Lung (tissue), 12 donors: Measurements from ENCODE around the gene POLR1B. TPM values are rescaled to one million over a fixed set of nuclear protein-coding genes. Genes with fewer than 3 reads are reported as not detected.
A peak's percentile ranks its signal among the peaks of the same experiment; 100 is the strongest.

Source experiments
- ATAC-seq: fragments of 200-7000 bp; cut with Tn5 transposase; one replicate; pipeline ENCODE4 v1.9.1; 2020; ENCODE audit warnings: moderate number of reproducible peaks; ENCODE audit not compliant: insufficient read depth, low FRiP score
- DNase-seq, 3 donors: peaks; one replicate each; pipeline ENCODE4 v3.0.0-alpha.2; 2013 to 2017
- H3K27ac ChIP-seq, 2 donors: one replicate each; pipeline ENCODE4 v1.5.1; 2013; ENCODE audit warnings: mild to moderate bottlenecking in 2 of 2, moderate library complexity in 2 of 2, control low read depth in 1 of 2, inconsistent platforms in 1 of 2, low read depth in 1 of 2, low read length in 1 of 2
- H3K27me3 ChIP-seq, 3 donors: one replicate each; pipeline ENCODE4 v1.5.1; 2013; ENCODE audit warnings: low read length in 2 of 3; ENCODE audit not compliant: control insufficient read depth in 3 of 3, insufficient read depth in 3 of 3
- H3K36me3 ChIP-seq, 4 donors: one replicate each; pipeline ENCODE4 v1.5.1; 2013; ENCODE audit warnings: low read length in 4 of 4, mild to moderate bottlenecking in 1 of 4, moderate library complexity in 1 of 4; ENCODE audit not compliant: control insufficient read depth in 4 of 4, insufficient read depth in 4 of 4
- H3K4me1 ChIP-seq, 5 donors: one replicate each; pipeline ENCODE4 v1.5.1; 2013; ENCODE audit warnings: low read length in 5 of 5, mild to moderate bottlenecking in 2 of 5, moderate library complexity in 1 of 5; ENCODE audit not compliant: control insufficient read depth in 5 of 5, insufficient read depth in 5 of 5
- H3K4me3 ChIP-seq: one replicate; pipeline ENCODE4 v1.5.1; 2013; ENCODE audit warnings: mild to moderate bottlenecking, control low read depth, moderate library complexity
- H3K9ac ChIP-seq, 2 donors: one replicate each; pipeline ENCODE4 v1.5.1; 2013; ENCODE audit warnings: low read length in 2 of 2, control low read depth in 1 of 2; ENCODE audit not compliant: insufficient read depth in 1 of 2
- H3K9me3 ChIP-seq, 4 donors: one replicate each; pipeline ENCODE4 v1.5.1; 2013; ENCODE audit warnings: low read length in 3 of 4, mild to moderate bottlenecking in 1 of 4, moderate library complexity in 1 of 4; ENCODE audit not compliant: control insufficient read depth in 4 of 4, insufficient read depth in 3 of 4
- CTCF ChIP-seq: IDR thresholded peaks from 2 replicates; pipeline ENCODE4 v1.5.1; 2012; ENCODE audit warnings: mild to moderate bottlenecking; ENCODE audit errors: control extremely low read depth, extremely low read depth
- WGBS, 2 donors: extraction: QIAGEN DNeasy Blood & Tissue Kit; methylation state at CpG; one replicate each; pipeline ENCODE4 v1.1.7; 2013; 5-methylcytosine and 5-hydroxymethylcytosine counted together
- polyA plus RNA-seq, 2 donors: library from polyadenylated mRNA; stranded (reverse); fragments of 200-250 nt; gene quantifications; one replicate each; pipeline ENCODE4 v1.2.1, GENCODE V29; 2013
- total RNA-seq, 2 donors: library from RNA; depleted of rRNA in 1 of 2; stranded (reverse); fragments of >200 nt in 1 of 2; gene quantifications; one replicate each; pipeline ENCODE4 v1.2.1, GENCODE V29; 2014 to 2021
- donor health status: control.
- donor health status: control.
- donor health status: Bipolar disorder and iron deficiency.
- donor health status: healthy.
- donor health status: DM: yes; HTN: yes; CAD: no.

POLR1B gene
- total and polyA plus RNA-seq, 4 donors, result 4.9 to 26.4 (median 15.2) TPM

GRCh38 chr2:112583497-112584133 is 41.4 kb downstream of the POLR1B start:
- H3K9me3 ChIP-seq, result no peaks in the 10 kb centered on the region
- H3K4me3 ChIP-seq, result peak overlapping the region; percentile 64
- H3K36me3 ChIP-seq, result peaks cover 0 to 13% (median 7%) of the 10 kb centered on the region in 4 donors
- H3K4me1 ChIP-seq, result peaks cover 0 to 11% (median 8%) of the 10 kb centered on the region in 5 donors
- H3K27me3 ChIP-seq, result peaks cover 0 to 3% (median 0%) of the 10 kb centered on the region in 3 donors
- whole genome bisulfite sequencing, 2 donors, result 50 to 51% methylated on average over 19 of the region's 19 CpGs
- H3K27ac ChIP-seq, result peak overlapping the region; percentile 91 to 98
- DNase-seq (peak in 1 of 3 donors; percentile 19), ATAC-seq (peak; percentile 1)
- H3K9ac ChIP-seq, result peak overlapping the region; percentile 59 to 76
- no peak for TF ChIP-seq CTCF

GRCh38 chr2:112584134-112584890 is 42.0 kb downstream of the POLR1B start, which contains the start of gene CHCHD5:
Gene CHCHD5, plus strand, starts transcription at chr2:112584609. Its CDS starts 39 bp downstream, at chr2:112584648.
- peak; percentile 96 to 97 (median 97) for DNase-seq
- TF ChIP-seq CTCF, result peak; percentile 17
- H3K9ac ChIP-seq, result peak within 1 kb of the TSS; percentile 59 to 80
- ATAC-seq, result peak; percentile 89
- H3K4me1 ChIP-seq, result peaks cover 0 to 11% (median 8%) of the 10 kb centered on the region in 5 donors
- H3K36me3 ChIP-seq, result peaks cover 0 to 17% (median 7%) of the 10 kb centered on the region in 4 donors
- peak within 1 kb of the TSS; percentile 91 to 98 for H3K27ac ChIP-seq
- peaks cover 0 to 3% (median 0%) of the 10 kb centered on the region in 3 donors for H3K27me3 ChIP-seq
- no peaks in the 10 kb centered on the region for H3K9me3 ChIP-seq
- H3K4me3 ChIP-seq, result peak within 1 kb of the TSS; percentile 66
- WGBS, 2 donors, result 0 to 1% methylated on average over 54 of the region's 54 CpGs

GRCh38 chr2:112584891-112585250 is 42.6 kb downstream of the POLR1B start:
- H3K27me3 ChIP-seq, result peaks cover 0 to 3% (median 0%) of the 10 kb centered on the region in 3 donors
- ATAC-seq, result no peak
- H3K9me3 ChIP-seq, result no peaks in the 10 kb centered on the region
- H3K4me3 ChIP-seq, result peak overlapping the region; percentile 66
- no peak for DNase-seq
- H3K9ac ChIP-seq, result peak overlapping the region; percentile 59 to 80
- no peak for TF ChIP-seq CTCF
- peaks cover 0 to 11% (median 8%) of the 10 kb centered on the region in 5 donors for H3K4me1 ChIP-seq
- peaks cover 0 to 17% (median 7%) of the 10 kb centered on the region in 4 donors for H3K36me3 ChIP-seq
- peak overlapping the region; percentile 91 to 98 for H3K27ac ChIP-seq
- 66 to 67% methylated on average over 3 of the region's 3 CpGs for WGBS, 2 donors
